GM18858 (cell line): ENCODE measurements around the gene RNASE8.
"Not testable (repeated sequence)": the region's sequence is repeated elsewhere in the genome, so short reads cannot be mapped to it uniquely, and the experiment has no call there.

Experiments used
- ATAC-seq: cut with Tn5 transposase; IDR thresholded peaks from one replicate; pipeline ENCODE4 v1.9.1; 2021; ENCODE audit not compliant: unreplicated experiment

Gene RNASE8

GRCh38 chr14:21029917-21030316 lies 27.7 kb upstream of the RNASE8 start, which contains the start of gene TPPP2:
Gene TPPP2, plus strand, starts transcription at chr14:21030217. Its CDS starts 365 bp downstream, at chr14:21030582.
- ATAC-seq = no peak

- ATAC-seq = no peak
These were observed 27.1 kb upstream of the RNASE8 start for GRCh38 chr14:21030531-21030930.

GRCh38 chr14:21032326-21033132 lies 25.1 kb upstream of the RNASE8 start:
- no peak for ATAC-seq

GRCh38 chr14:21033133-21033698 lies 24.4 kb upstream of the RNASE8 start:
- ATAC-seq = no peak

- no peak for ATAC-seq
These were observed 22.9 kb upstream of the RNASE8 start, which contains the start of gene RNASE13 for GRCh38 chr14:21034707-21035106. Gene RNASE13, minus strand, starts transcription at chr14:21034807. Its CDS starts 519 bp downstream, at chr14:21034288.

GRCh38 chr14:21036751-21037150 lies 20.9 kb upstream of the RNASE8 start:
- no peak for ATAC-seq

GRCh38 chr14:21037156-21037555 lies 20.5 kb upstream of the RNASE8 start:
- no peak for ATAC-seq

- ATAC-seq = no peak
These were observed 18.9 kb upstream of the RNASE8 start for GRCh38 chr14:21038441-21039422.

- ATAC-seq = no peak
These were observed 17.8 kb upstream of the RNASE8 start for GRCh38 chr14:21039585-21040369.

GRCh38 chr14:21040370-21040925 lies 17.2 kb upstream of the RNASE8 start:
- ATAC-seq = no peak

- not testable (repeated sequence) for ATAC-seq
These were observed 16.7 kb upstream of the RNASE8 start for GRCh38 chr14:21040941-21041340.

GRCh38 chr14:21041676-21042433 lies 15.8 kb upstream of the RNASE8 start, which contains the start of gene RNASE7:
Gene RNASE7, plus strand, starts transcription at chr14:21042362. Its CDS starts 631 bp downstream, at chr14:21042993.
- ATAC-seq = no peak

- no peak for ATAC-seq
These were observed 14.7 kb upstream of the RNASE8 start for GRCh38 chr14:21042918-21043317.

GRCh38 chr14:21043387-21043973 lies 14.1 kb upstream of the RNASE8 start:
- no peak for ATAC-seq

- ATAC-seq = no peak
These were observed 13.5 kb upstream of the RNASE8 start for GRCh38 chr14:21043974-21044618.

GRCh38 chr14:21047378-21047781 lies 10.2 kb upstream of the RNASE8 start:
- ATAC-seq = no peak

- no peak for ATAC-seq
These were observed 9.0 kb upstream of the RNASE8 start for GRCh38 chr14:21048638-21049037.

- no peak for ATAC-seq
These were observed 8.3 kb upstream of the RNASE8 start for GRCh38 chr14:21049271-21049673.
